Measurements from ENCODE around the gene EPB41L1.

Gene EPB41L1

DNA sequence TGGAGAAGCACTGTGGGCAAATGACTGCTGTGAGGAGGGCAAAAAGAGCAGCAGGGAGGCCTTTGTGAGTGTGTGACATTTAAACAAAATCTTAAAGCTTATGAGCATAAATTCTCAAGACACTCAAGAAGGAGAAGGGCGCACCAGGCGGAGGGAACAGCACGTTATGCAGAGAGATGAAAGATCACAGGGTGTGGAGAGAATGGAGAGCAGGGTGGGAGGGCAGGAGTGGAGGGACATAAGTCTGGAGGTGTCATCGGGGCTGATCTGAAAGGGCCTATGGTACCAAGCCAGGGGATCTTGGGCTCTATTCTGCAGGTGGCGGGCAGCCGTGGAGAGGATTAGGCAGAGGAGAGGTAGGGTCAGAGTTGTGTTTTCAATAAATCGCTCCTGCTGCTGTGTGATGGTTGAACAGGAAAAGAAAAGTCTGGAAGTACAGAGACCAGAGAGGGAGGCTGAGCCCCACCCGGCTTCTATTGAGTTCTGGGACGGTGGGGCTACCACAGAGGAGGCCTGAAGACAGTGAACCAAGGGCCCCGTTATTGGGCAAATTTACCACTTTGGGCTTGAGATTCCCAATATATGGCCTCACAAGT is 127.3 kb downstream of the EPB41L1 start:
- no peaks in the 10 kb centered on the region for H3K36me3 ChIP-seq (ENCODE audit: insufficient read depth, low read depth, low read length)
- H3K9me3 ChIP-seq (ENCODE audit: insufficient read depth, low read depth, low read length): no peaks in the 10 kb centered on the region
- H3K27ac ChIP-seq (ENCODE audit: low read length): no peak overlapping the region
- no peak overlapping the region for H3K9ac ChIP-seq (ENCODE audit: low read depth, low read length)
- no peaks in the 10 kb centered on the region for H3K27me3 ChIP-seq (ENCODE audit: insufficient read depth, low read length)
- H3K4me1 ChIP-seq (ENCODE audit: insufficient read depth, low read length): no peaks in the 10 kb centered on the region
- H3K4me3 ChIP-seq (ENCODE audit: low read length): no peak overlapping the region
